A673 (cell line): ENCODE data around the gene BCKDHA. TPM values are rescaled to one million over a fixed set of nuclear protein-coding genes. Genes with fewer than 3 reads are reported as not detected.
"Not testable (repeated sequence)": the region's sequence is repeated elsewhere in the genome, so short reads cannot be mapped to it uniquely, and the experiment has no call there.

Source experiments
- BruUV-seq: library from RNA; stranded (reverse); fragments of 400-500 nt; replicated peaks from 2 replicates; lab custom pipeline; 2021; lab: Mats Ljungman, UMichigan
- CTCF ChIA-PET: fragments of 300-600 bp; sonication (Branson Sonifier 250); formaldehyde crosslinking; loops from one replicate; lab custom pipeline; 2022; ENCODE audit warnings: antibody characterized with exemption; lab: Charles Lee
- POLR2A ChIA-PET: fragments of 300-600 bp; sonication (Branson Sonifier 250); formaldehyde crosslinking; loops from one replicate; lab custom pipeline; 2022; ENCODE audit warnings: antibody characterized with exemption; ENCODE audit not compliant: low non-redundant PET; lab: Charles Lee
- DNase-seq: peaks from one replicate; pipeline ENCODE4 v3.0.0-alpha.2; 2015; ENCODE audit warnings: low spot score
- H3K27ac ChIP-seq: fragments of 200-600 bp; sonication (generic); 2 replicates; pipeline ENCODE4 v1.5.1; 2016; ENCODE audit warnings: mixed run types, low read depth, mild to moderate bottlenecking, mixed read lengths, antibody characterized with exemption, low read length; ENCODE audit not compliant: poor library complexity, severe bottlenecking
- H3K27me3 ChIP-seq: fragments of 200-600 bp; sonication (generic); replicated peaks from 2 replicates; pipeline ENCODE4 v1.6.1; 2017; ENCODE audit warnings: mixed run types, low read depth, mild to moderate bottlenecking, mixed read lengths, antibody characterized with exemption, low read length; ENCODE audit not compliant: insufficient read depth, poor library complexity
- H3K36me3 ChIP-seq: fragments of 200-600 bp; sonication (generic); 2 replicates; pipeline ENCODE4 v1.6.1; 2016; ENCODE audit warnings: mixed run types, mild to moderate bottlenecking, mixed read lengths, antibody characterized with exemption, low read length; ENCODE audit not compliant: insufficient read depth, poor library complexity, severe bottlenecking
- H3K4me1 ChIP-seq: fragments of 200-600 bp; sonication (generic); 2 replicates; pipeline ENCODE4 v1.6.1; 2017; ENCODE audit warnings: mixed run types, mild to moderate bottlenecking, mixed read lengths, antibody characterized with exemption, low read length; ENCODE audit not compliant: insufficient read depth, poor library complexity, severe bottlenecking
- H3K4me3 ChIP-seq: fragments of 200-600 bp; sonication (generic); 2 replicates; pipeline ENCODE4 v1.5.1; 2016; ENCODE audit warnings: low read depth, mixed run types, mild to moderate bottlenecking, mixed read lengths, low read length; ENCODE audit not compliant: poor library complexity, severe bottlenecking
- H3K9me3 ChIP-seq: fragments of 200-600 bp; sonication (generic); 2 replicates; pipeline ENCODE4 v1.6.1; 2016; ENCODE audit warnings: mixed run types, low read depth, mild to moderate bottlenecking, mixed read lengths, antibody characterized with exemption, low read length; ENCODE audit not compliant: poor library complexity, severe bottlenecking
- EZH2 ChIP-seq: fragments of 200-600 bp; sonication (generic); IDR thresholded peaks from 2 replicates; pipeline ENCODE4 v1.6.1; 2017; ENCODE audit warnings: borderline replicate concordance, low read depth, mild to moderate bottlenecking, mixed read lengths, antibody characterized with exemption, low read length; ENCODE audit not compliant: poor library complexity, severe bottlenecking
- intact Hi-C: fragments of 100-400 bp; cut with micrococcal nuclease; formaldehyde crosslinking; loops from one replicate; pipeline ENCODE4 v1.10.0; 2022; ENCODE audit not compliant: unreplicated experiment
- total RNA-seq: library from RNA; stranded (reverse); gene quantifications from 2 replicates; pipeline ENCODE4 v1.2.3, GENCODE V29; 2021
- TF ChIP-seq, protein P1 (sequence below): fragments of 300-800, 200-600 bp; sonication (generic); conservative IDR thresholded peaks from 2 replicates; pipeline ENCODE4 v1.5.1; 2017; ENCODE audit warnings: low read depth, mild to moderate bottlenecking, antibody characterized with exemption, low read length, moderate library complexity, mixed read lengths

BCKDHA gene
- total RNA-seq, 1 experiment from 2014 or later, result 14.7 TPM

DNA sequence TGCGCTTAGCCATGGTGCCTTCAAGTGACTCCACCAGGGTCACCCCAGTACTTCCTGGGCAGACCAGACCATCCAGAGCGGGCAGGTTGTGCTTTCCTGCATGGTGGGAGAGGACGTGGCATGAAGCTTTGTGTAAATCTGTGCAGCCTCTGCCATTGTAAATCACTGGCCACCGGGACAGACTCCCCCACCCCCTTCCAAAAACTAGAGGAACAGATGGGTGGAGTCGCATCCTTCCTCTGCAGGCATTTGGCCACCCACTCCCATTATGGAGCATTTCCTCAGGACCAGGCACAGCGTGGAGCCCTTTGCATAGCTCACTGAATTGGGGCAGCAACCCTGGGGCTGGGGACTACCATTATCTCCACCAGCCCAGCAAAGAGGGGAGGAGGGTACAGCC, 8.2 kb downstream of the BCKDHA start:
- Histone ChIP-seq H3K4me1 (no peaks in the 10 kb centered on the region), H3K9me3 (no peaks in the 10 kb centered on the region), H3K4me3 (no peak overlapping the region), H3K27ac (no peak overlapping the region), H3K36me3 (no peaks in the 10 kb centered on the region), H3K27me3 (no peaks in the 10 kb centered on the region)
- intact Hi-C loops, result no loop called here
- TF ChIP-seq, protein P1, sequence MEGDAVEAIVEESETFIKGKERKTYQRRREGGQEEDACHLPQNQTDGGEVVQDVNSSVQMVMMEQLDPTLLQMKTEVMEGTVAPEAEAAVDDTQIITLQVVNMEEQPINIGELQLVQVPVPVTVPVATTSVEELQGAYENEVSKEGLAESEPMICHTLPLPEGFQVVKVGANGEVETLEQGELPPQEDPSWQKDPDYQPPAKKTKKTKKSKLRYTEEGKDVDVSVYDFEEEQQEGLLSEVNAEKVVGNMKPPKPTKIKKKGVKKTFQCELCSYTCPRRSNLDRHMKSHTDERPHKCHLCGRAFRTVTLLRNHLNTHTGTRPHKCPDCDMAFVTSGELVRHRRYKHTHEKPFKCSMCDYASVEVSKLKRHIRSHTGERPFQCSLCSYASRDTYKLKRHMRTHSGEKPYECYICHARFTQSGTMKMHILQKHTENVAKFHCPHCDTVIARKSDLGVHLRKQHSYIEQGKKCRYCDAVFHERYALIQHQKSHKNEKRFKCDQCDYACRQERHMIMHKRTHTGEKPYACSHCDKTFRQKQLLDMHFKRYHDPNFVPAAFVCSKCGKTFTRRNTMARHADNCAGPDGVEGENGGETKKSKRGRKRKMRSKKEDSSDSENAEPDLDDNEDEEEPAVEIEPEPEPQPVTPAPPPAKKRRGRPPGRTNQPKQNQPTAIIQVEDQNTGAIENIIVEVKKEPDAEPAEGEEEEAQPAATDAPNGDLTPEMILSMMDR, result no peak
- no peak for TF ChIP-seq EZH2
- no peak for DNase-seq
- POLR2A ChIA-PET, result no interaction called here
- no TSS peak for BruUV-seq
- CTCF ChIA-PET, result interaction anchor here (0.5 kb wide), 1 partner anchor 137 kb away, joined by 5 read pairs; no protein-coding TSS in a partner anchor

DNA sequence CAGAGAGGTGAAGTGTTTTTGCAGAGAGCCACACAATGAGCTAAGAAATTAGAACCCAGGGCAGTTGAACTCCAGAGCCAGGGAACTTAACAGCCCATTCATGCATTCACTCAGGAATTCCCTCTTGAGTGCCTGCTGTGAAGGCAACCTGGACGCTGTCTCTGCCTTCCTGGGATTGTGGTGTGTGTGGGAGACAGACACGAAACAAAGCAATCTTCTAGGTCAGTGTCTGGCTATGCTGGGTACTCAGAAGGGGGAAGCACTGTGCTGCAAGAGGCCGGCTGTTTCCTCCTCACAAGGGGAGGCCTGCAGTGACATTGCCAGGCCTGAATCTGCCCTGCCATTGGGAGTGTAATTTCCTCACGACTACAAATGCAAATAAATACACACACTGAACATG, 9.7 kb downstream of the BCKDHA start:
- no TSS peak for BruUV-seq
- no peak for DNase-seq
- no peak overlapping the region for H3K4me3 ChIP-seq
- no peak for TF ChIP-seq EZH2
- TF ChIP-seq, protein P1, result no peak
- POLR2A ChIA-PET, result no interaction called here
- no peaks in the 10 kb centered on the region for H3K36me3 ChIP-seq
- H3K27ac ChIP-seq, result no peak overlapping the region
- no peaks in the 10 kb centered on the region for H3K27me3 ChIP-seq
- no peaks in the 10 kb centered on the region for H3K4me1 ChIP-seq
- H3K9me3 ChIP-seq, result no peaks in the 10 kb centered on the region
- intact Hi-C loops, result no loop called here
- CTCF ChIA-PET, result no interaction called here

DNA sequence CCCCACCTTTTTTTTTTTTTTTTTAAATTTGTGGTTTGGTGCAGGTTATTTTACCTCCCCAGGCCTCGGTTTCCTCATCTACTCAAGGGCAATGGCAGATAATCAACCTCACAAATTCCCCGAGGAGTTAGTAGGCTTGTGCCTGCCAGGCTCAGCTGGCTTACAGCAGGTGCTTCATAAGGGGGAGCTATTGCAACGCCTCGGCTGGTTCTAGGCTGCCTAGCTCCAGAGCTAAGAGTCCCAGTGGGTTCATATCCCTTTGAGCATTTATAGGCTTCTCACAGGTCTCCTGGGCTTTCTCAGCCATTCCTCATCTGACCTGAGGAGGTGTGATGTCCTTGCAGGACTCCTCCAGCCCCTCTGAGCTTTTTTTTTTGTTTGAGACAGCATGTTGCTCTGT, 10.6 kb downstream of the BCKDHA start:
- TF ChIP-seq EZH2, result no peak
- TF ChIP-seq, protein P1, result peak; percentile 25; the same call in 1 of the 2 replicates
- Histone ChIP-seq H3K27me3 (no peaks in the 10 kb centered on the region), H3K4me3 (no peak overlapping the region), H3K4me1 (no peaks in the 10 kb centered on the region), H3K27ac (no peak overlapping the region), H3K36me3 (no peaks in the 10 kb centered on the region), H3K9me3 (no peaks in the 10 kb centered on the region)
- BruUV-seq, result no TSS peak
- ChIA-PET POLR2A (interaction anchor here (0.7 kb wide), 1 partner anchor 66 kb away, joined by 9 read pairs; no protein-coding TSS in a partner anchor), CTCF (no interaction called here)
- DNase-seq, result no peak
- intact Hi-C loops, result no loop called here

- H3K9me3 ChIP-seq, intact Hi-C loops, H3K27me3 ChIP-seq, H3K27ac ChIP-seq, H3K36me3 ChIP-seq, CTCF ChIA-PET, BruUV-seq, DNase-seq, H3K4me1 ChIP-seq, H3K4me3 ChIP-seq: not testable (repeated sequence)
- POLR2A ChIA-PET, result interaction anchor here (0.7 kb wide), 1 partner anchor 67 kb away, joined by 9 read pairs; no protein-coding TSS in a partner anchor
Observed at GRCh38 chr19:41408846-41409245, 11.2 kb downstream of the BCKDHA start.
